ENCODE data around the gene FMN2. TPM values are rescaled to one million over a fixed set of nuclear protein-coding genes. Genes with fewer than 3 reads are reported as not detected.
"Not testable (repeated sequence)": the region's sequence is repeated elsewhere in the genome, so short reads cannot be mapped to it uniquely, and the experiment has no call there.

Gene FMN2
- total and polyA plus RNA-seq, 3 experiments from 2014 or later: not detected

- no peak overlapping the region for H3K4me3 Mint-ChIP-seq
- Histone ChIP-seq H3K27ac (ENCODE audit: low read depth, low read length) (no peak overlapping the region), H3K9me3 (ENCODE audit: low read length) (no peaks in the 10 kb centered on the region), H3K4me3 (ENCODE audit: low read length) (no peak overlapping the region), H3K27me3 (ENCODE audit: insufficient read depth, low read length, poor library complexity, severe bottlenecking) (no peaks in the 10 kb centered on the region), H3K36me3 (ENCODE audit: insufficient read depth, low read length) (no peaks in the 10 kb centered on the region), H3K4me1 (ENCODE audit: insufficient read depth, low read length) (no peaks in the 10 kb centered on the region)
- no peaks in the 10 kb centered on the region for H3K4me1 Mint-ChIP-seq
- ChIA-PET CTCF (no interaction called here), POLR2A (no interaction called here)
- H3K9me3 Mint-ChIP-seq: peaks cover 13 to 38% (median 27%) of the 10 kb centered on the region in 5 donors
- H3K27ac Mint-ChIP-seq: no peak overlapping the region
- DNase-seq: no peak
- peaks cover 0 to 3% (median 0%) of the 10 kb centered on the region in 3 donors for H3K36me3 Mint-ChIP-seq
- peaks cover 0 to 1% of the 10 kb centered on the region in 2 donors for H3K27me3 Mint-ChIP-seq
Observed at GRCh38 chr1:240255922-240256321, 164.2 kb downstream of the FMN2 start.

GRCh38 chr1:240256836-240257503 is 165.3 kb downstream of the FMN2 start:
- peaks cover 14 to 30% (median 25%) of the 10 kb centered on the region in 5 donors for H3K9me3 Mint-ChIP-seq
- POLR2A ChIA-PET: no interaction called here
- no peak for DNase-seq
- no peak overlapping the region for H3K4me3 ChIP-seq (ENCODE audit: low read length)
- no peaks in the 10 kb centered on the region for H3K36me3 ChIP-seq (ENCODE audit: insufficient read depth, low read length)
- H3K9me3 ChIP-seq (ENCODE audit: low read length): no peaks in the 10 kb centered on the region
- no peak overlapping the region for H3K27ac ChIP-seq (ENCODE audit: low read depth, low read length)
- H3K27ac Mint-ChIP-seq: no peak overlapping the region
- peaks cover 0 to 1% of the 10 kb centered on the region in 2 donors for H3K27me3 Mint-ChIP-seq
- no peak overlapping the region for H3K4me3 Mint-ChIP-seq
- CTCF ChIA-PET: no interaction called here
- no peaks in the 10 kb centered on the region for H3K4me1 ChIP-seq (ENCODE audit: insufficient read depth, low read length)
- H3K36me3 Mint-ChIP-seq: peaks cover 0 to 3% (median 0%) of the 10 kb centered on the region in 3 donors
- H3K27me3 ChIP-seq (ENCODE audit: insufficient read depth, low read length, poor library complexity, severe bottlenecking): no peaks in the 10 kb centered on the region
- H3K4me1 Mint-ChIP-seq: no peaks in the 10 kb centered on the region

GRCh38 chr1:240258910-240259309 is 167.2 kb downstream of the FMN2 start:
- Histone ChIP-seq H3K9me3 (ENCODE audit: low read length) (no peaks in the 10 kb centered on the region), H3K36me3 (ENCODE audit: insufficient read depth, low read length) (no peaks in the 10 kb centered on the region), H3K4me1 (ENCODE audit: insufficient read depth, low read length) (no peaks in the 10 kb centered on the region), H3K27ac (ENCODE audit: low read depth, low read length) (no peak overlapping the region), H3K27me3 (ENCODE audit: insufficient read depth, low read length, poor library complexity, severe bottlenecking) (no peaks in the 10 kb centered on the region), H3K4me3 (ENCODE audit: low read length) (no peak overlapping the region)
- Mint-ChIP-seq H3K36me3 (peaks cover 0 to 3% (median 0%) of the 10 kb centered on the region in 3 donors), H3K4me1 (no peaks in the 10 kb centered on the region), H3K4me3 (no peak overlapping the region), H3K9me3 (peaks cover 5 to 15% (median 11%) of the 10 kb centered on the region in 5 donors), H3K27me3 (peaks cover 0 to 5% of the 10 kb centered on the region in 2 donors), H3K27ac (no peak overlapping the region)
- no peak for DNase-seq
- POLR2A ChIA-PET: no interaction called here
- CTCF ChIA-PET: no interaction called here

- H3K27ac Mint-ChIP-seq; CTCF ChIA-PET; H3K36me3 ChIP-seq (ENCODE audit: insufficient read depth, low read length); H3K4me3 Mint-ChIP-seq; H3K27me3 ChIP-seq (ENCODE audit: insufficient read depth, low read length, poor library complexity, severe bottlenecking); DNase-seq; H3K4me3 ChIP-seq (ENCODE audit: low read length); H3K4me1 Mint-ChIP-seq; H3K9me3 ChIP-seq (ENCODE audit: low read length); POLR2A ChIA-PET; H3K4me1 ChIP-seq (ENCODE audit: insufficient read depth, low read length); H3K27ac ChIP-seq (ENCODE audit: low read depth, low read length); H3K27me3 Mint-ChIP-seq; H3K36me3 Mint-ChIP-seq: not testable (repeated sequence)
- peaks cover 4 to 16% (median 12%) of the 10 kb centered on the region in 5 donors for H3K9me3 Mint-ChIP-seq
Observed at GRCh38 chr1:240264494-240264893, 172.8 kb downstream of the FMN2 start.

GRCh38 chr1:240271081-240271480 is 179.4 kb downstream of the FMN2 start:
- H3K27me3 Mint-ChIP-seq: peaks cover 0 to under 1% of the 10 kb centered on the region in 2 donors
- DNase-seq: no peak
- ChIA-PET POLR2A (no interaction called here), CTCF (no interaction called here)
- Histone ChIP-seq H3K27me3 (ENCODE audit: insufficient read depth, low read length, poor library complexity, severe bottlenecking) (no peaks in the 10 kb centered on the region), H3K27ac (ENCODE audit: low read depth, low read length) (no peak overlapping the region), H3K36me3 (ENCODE audit: insufficient read depth, low read length) (no peaks in the 10 kb centered on the region), H3K9me3 (ENCODE audit: low read length) (no peaks in the 10 kb centered on the region), H3K4me1 (ENCODE audit: insufficient read depth, low read length) (no peaks in the 10 kb centered on the region), H3K4me3 (ENCODE audit: low read length) (no peak overlapping the region)
- H3K4me3 Mint-ChIP-seq: no peak overlapping the region
- peaks cover 14 to 28% (median 17%) of the 10 kb centered on the region in 5 donors for H3K9me3 Mint-ChIP-seq
- no peaks in the 10 kb centered on the region for H3K36me3 Mint-ChIP-seq
- no peaks in the 10 kb centered on the region for H3K4me1 Mint-ChIP-seq
- H3K27ac Mint-ChIP-seq: no peak overlapping the region

- H3K27ac ChIP-seq (ENCODE audit: low read depth, low read length): no peak overlapping the region
- H3K9me3 Mint-ChIP-seq: peaks cover 7 to 17% (median 15%) of the 10 kb centered on the region in 5 donors
- DNase-seq: no peak
- H3K36me3 ChIP-seq (ENCODE audit: insufficient read depth, low read length): no peaks in the 10 kb centered on the region
- ChIA-PET CTCF (no interaction called here), POLR2A (no interaction called here)
- H3K4me3 ChIP-seq (ENCODE audit: low read length): no peak overlapping the region
- no peaks in the 10 kb centered on the region for H3K9me3 ChIP-seq (ENCODE audit: low read length)
- no peak overlapping the region for H3K27ac Mint-ChIP-seq
- H3K4me1 ChIP-seq (ENCODE audit: insufficient read depth, low read length): no peaks in the 10 kb centered on the region
- peaks cover 0 to 2% of the 10 kb centered on the region in 2 donors for H3K27me3 Mint-ChIP-seq
- no peaks in the 10 kb centered on the region for H3K36me3 Mint-ChIP-seq
- no peaks in the 10 kb centered on the region for H3K27me3 ChIP-seq (ENCODE audit: insufficient read depth, low read length, poor library complexity, severe bottlenecking)
- no peak overlapping the region for H3K4me3 Mint-ChIP-seq
- no peaks in the 10 kb centered on the region for H3K4me1 Mint-ChIP-seq
Observed at GRCh38 chr1:240274569-240274968, 182.9 kb downstream of the FMN2 start.

GRCh38 chr1:240275219-240275618 is 183.5 kb downstream of the FMN2 start:
- POLR2A ChIA-PET, CTCF ChIA-PET: not testable (repeated sequence)

GRCh38 chr1:240278082-240278481 is 186.4 kb downstream of the FMN2 start:
- POLR2A ChIA-PET: no interaction called here
- H3K4me1 ChIP-seq (ENCODE audit: insufficient read depth, low read length): no peaks in the 10 kb centered on the region
- H3K27ac ChIP-seq (ENCODE audit: low read depth, low read length): no peak overlapping the region
- no peaks in the 10 kb centered on the region for H3K9me3 ChIP-seq (ENCODE audit: low read length)
- DNase-seq: no peak
- no peaks in the 10 kb centered on the region for H3K4me1 Mint-ChIP-seq
- H3K4me3 ChIP-seq (ENCODE audit: low read length): no peak overlapping the region
- H3K27me3 ChIP-seq (ENCODE audit: insufficient read depth, low read length, poor library complexity, severe bottlenecking): no peaks in the 10 kb centered on the region
- peaks cover 0 to 2% of the 10 kb centered on the region in 2 donors for H3K27me3 Mint-ChIP-seq
- no peaks in the 10 kb centered on the region for H3K36me3 ChIP-seq (ENCODE audit: insufficient read depth, low read length)
- peaks cover 8 to 17% (median 11%) of the 10 kb centered on the region in 5 donors for H3K9me3 Mint-ChIP-seq
- no peak overlapping the region for H3K27ac Mint-ChIP-seq
- CTCF ChIA-PET: no interaction called here
- no peak overlapping the region for H3K4me3 Mint-ChIP-seq
- H3K36me3 Mint-ChIP-seq: no peaks in the 10 kb centered on the region

More at GRCh38 chr1:240275219-240275618, 183.5 kb downstream of the FMN2 start:
- H3K27me3 Mint-ChIP-seq; H3K4me3 Mint-ChIP-seq; H3K4me3 ChIP-seq (ENCODE audit: low read length); DNase-seq; H3K36me3 Mint-ChIP-seq; H3K36me3 ChIP-seq (ENCODE audit: insufficient read depth, low read length); H3K4me1 ChIP-seq (ENCODE audit: insufficient read depth, low read length); H3K9me3 ChIP-seq (ENCODE audit: low read length); H3K27ac ChIP-seq (ENCODE audit: low read depth, low read length); H3K27me3 ChIP-seq (ENCODE audit: insufficient read depth, low read length, poor library complexity, severe bottlenecking); H3K4me1 Mint-ChIP-seq; H3K27ac Mint-ChIP-seq: not testable (repeated sequence)
- H3K9me3 Mint-ChIP-seq: peaks cover 7 to 17% (median 14%) of the 10 kb centered on the region in 5 donors

All from CD8-positive, alpha-beta memory T cell (primary cell).